Head of caudate nucleus (tissue), 42 donors: Measurements from ENCODE around the gene HNRNPLL.
"Not testable (repeated sequence)": the region's sequence is repeated elsewhere in the genome, so short reads cannot be mapped to it uniquely, and the experiment has no call there.

Experiments
- DNase-seq, 42 donors: peaks; one replicate each; pipeline versions ENCODE4 v3.0.0 to v3.0.0-alpha.2; 2020 to 2021; ENCODE audit warnings: mixed read lengths in 7 of 42
- intact Hi-C: fragments of 100-400 bp; cut with DNase I; formaldehyde crosslinking; loops from one replicate; pipeline ENCODE4 v1.15.0; 2022

Gene HNRNPLL

DNA sequence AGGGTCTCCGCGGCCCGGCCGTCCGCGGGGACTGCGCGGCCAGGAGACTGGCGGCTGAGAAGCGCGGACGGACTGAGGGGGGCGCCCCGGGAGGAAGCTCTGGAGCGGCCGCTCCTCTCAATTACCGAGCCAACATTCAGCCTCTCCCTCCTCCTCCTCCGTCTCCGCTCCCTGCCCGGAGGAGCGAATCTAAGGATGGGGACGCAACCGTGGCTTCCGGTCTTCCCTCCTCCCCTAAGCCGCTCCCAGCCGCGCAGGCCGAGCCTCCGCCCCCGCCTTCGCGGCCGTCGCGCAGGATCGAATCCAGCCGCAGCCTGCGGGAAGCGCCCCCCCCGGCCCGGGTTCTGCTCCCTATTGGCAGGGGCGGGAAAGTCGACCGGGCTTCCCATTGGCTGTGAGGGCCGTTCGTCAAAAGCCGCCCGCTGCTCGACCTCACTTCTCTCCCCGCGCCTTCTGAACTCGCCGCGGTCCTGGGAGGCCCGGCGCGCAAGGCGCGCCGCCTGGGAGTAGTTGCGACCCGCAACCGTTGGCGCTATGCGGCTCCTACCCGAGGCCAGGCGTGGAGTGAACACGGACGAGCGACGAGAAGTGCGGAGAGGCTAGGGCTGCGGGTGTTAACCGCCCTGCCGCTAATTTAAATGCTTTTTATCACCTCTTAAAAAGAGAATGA lies at the start of gene HNRNPLL:
TSS of gene HNRNPLL (minus strand) at position 197 of the 670 bp plus-strand sequence. CDS start 302 bp downstream, outside the sequence.
- intact Hi-C loops: loop anchor here (2.0 to 10.0 kb wide), 4 partner anchors 62 to 522 kb away; partner anchors contain the start of genes ATL2, GALM, SOS1 and SRSF7

DNA sequence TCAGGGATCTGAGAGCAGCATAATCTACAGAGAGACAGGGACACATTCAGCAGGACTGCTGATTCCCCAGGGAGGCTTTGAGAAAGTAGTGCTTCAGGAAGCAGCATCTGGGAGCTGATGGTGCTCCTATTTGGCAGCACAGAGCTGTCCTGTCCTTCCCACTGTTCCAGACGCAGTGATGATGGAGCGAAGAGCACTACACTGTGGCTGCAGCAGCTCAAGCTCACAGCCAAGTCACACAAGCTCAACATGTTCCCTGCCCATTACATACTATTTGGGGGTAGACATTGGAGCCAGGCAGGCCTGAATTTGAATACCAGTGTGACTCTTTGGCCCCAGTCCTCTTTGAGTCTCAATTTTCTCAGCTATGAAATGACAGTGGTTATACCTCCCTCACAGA lies 48.0 kb upstream of the HNRNPLL start:
- intact Hi-C loops: no loop called here
- DNase-seq: no peak

More for the DNA sequence above, at the start of gene HNRNPLL:
- peak; percentile 92 to 99 (median 98) for DNase-seq

DNA sequence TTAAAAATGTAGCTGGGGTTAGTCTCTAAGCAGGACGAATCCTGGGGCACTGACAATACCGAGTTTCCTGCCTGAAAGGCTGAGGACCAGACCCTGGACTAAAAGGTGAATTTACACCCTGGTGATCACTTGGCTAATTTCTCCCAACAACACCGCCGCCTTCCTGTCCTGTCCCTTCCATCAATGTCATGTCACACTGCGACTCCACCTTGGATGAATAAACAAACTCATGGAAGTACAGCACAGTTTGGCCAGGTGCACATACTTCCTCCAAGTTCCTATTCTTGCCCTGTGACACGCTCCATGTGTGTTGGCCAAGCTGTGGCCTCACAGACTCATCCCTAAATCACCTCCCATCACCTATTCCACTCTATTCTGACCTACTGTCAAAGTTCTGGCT lies 47.3 kb upstream of the HNRNPLL start:
- intact Hi-C loops: no loop called here
- no peak for DNase-seq

DNA sequence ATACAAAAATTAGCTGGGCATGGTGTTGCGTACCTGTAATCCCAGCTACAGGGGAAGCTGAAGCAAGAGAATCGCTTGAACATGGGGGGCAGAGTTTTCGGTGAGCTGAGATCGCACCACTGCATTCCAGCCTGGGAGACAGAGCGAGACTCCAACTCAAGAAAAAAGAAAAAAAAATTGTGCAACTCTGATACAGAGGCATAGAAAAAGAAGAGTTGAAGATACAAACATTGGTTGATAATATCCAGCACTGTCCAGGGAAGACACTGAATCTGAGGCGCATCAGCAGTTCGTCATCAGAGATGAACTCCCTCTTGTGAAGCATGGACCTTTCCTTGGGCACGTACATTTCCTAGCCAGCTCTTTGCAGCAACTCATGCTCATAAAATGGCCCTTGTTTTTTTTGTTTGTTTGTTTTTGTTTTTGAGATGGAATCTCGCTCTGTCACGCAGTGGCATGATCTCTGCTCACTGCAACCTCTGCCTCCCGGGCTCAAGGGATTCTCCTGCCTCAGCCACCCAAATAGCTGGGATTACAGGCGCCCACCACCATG lies 46.5 kb upstream of the HNRNPLL start:
- no peak for DNase-seq
- intact Hi-C loops: no loop called here

DNA sequence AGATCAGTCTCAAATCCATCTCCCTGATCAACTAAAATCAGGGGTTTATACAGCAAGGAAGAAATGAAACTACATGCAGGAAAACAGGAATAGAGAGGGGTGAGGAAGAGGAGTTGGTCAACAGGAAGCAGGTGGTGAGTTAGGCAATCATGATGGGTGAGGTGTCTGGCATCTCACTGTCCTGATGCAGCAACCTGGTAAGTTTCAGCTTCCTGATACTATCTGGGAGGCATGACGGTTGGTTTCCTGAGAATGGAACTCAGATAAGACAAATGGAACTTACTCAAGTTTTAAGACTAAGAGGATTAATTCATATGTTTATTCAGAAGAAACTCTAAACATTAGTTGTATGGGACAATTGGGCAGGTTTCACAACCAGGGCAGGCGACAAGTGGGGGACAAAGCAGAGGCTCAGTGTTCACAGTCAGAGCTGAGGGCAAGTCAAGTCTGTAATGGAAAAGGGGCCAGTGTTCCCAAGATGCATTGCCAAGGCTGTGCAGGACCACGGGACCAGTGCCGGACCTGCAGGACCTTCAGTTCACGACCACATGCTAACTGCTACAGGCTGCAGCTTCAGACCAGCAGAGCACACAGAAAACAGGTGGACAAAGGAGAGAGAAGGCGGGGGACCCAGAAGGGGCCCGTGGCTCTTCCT lies 45.5 kb upstream of the HNRNPLL start:
- no peak for DNase-seq
- intact Hi-C loops: no loop called here

DNA sequence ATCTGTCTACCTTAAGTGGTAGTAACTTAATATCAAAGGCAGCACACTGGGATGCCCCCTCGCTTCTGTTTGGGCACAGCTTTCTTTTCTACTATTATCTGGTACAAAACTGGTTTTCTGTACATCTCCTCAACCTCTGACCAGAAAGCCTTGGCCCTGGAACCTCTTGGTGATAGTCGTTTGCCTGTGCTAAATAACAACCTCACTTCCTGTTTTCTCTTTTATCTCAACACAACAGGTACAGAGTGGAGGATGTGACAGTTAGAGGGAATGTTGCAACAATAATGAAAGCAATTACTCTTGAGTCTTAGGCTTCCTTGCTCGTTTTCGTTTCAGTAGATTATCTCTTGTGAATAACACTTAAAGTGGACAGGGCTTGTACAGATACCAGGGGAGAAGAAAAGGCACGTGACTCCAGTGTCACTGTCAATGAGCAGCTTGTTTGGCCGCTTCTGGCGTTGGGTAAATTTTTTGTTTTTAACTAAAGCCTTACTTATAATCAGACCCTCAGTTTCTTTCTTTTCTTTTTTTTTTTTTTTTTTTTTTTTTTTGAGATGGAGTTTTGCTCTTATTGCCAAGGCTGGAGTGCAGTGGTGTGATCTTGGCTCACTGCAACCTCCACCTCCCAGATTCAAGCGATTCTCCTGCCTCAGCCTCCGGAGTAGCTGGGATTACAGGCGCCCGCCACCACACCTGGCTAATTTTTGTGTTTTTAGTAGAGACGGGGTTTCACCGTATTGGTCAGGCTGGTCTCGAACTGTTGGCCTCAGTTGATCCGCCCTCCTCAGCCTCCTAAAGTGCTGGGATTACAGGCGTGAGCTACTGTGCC lies 41.2 kb upstream of the HNRNPLL start:
- DNase-seq, intact Hi-C loops: not testable (repeated sequence)

DNA sequence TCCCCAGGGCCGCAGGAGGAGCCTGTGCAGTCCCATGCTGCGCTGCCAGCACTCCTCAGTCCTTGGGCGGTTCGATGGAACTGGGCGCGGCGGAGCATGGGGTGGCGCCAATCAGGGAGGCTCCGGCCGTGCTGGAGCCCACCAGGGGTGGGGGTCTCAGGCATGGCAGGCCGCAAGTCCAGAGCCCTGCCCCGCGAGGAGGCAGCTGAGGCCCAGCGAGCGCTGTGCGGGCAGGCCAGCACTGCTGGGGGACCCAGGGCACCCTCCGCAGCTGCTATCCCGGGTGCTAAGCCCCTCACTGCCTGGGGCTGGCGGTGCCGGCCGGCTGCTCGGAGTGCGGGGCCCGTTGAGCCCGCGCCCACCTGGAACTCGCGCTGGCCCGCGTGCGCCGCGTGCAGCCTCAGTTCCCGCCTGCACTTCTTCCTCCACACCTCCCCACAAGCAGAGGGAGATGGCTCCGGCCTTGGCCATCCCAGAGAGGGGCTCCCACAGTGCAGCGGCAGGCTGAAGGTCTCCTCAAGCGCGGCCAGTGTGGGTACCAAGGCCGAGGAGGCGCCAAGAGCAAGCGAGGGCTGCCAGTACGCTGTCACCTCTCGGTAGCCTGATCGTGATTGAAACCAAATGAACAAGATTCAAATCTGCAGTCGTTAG lies 40.4 kb upstream of the HNRNPLL start:
- DNase-seq: no peak
- intact Hi-C loops: no loop called here

DNA sequence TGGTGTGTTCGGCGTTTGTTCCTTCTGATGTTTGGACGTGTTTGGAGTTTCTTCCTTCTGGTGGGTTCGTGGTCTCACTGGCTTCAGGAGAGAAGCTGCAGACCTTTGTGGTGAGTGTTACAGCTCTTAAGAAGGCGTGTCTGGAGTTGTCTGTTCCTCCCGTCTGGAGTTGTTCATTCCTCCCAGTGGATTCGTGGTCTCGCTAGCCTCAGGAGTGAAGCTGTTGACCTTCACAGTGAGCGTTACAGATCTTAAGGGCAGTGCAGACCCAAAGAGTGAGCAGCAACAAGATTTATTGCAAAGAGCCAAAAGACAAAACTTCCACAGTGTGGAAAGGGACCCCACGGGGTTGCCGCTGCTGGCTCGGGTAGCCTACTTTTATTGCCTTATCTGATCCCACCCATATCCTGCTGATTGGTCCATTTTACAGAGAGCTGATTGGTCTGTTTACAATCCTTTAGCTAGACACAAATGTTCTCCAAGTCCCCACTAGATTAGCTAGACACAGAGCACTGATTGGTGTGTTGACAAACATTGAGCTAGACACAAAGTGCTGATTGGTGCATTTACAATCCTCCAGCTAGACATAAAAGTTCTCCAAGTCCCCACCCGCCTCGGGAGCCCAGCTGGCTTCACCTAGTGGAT lies 39.8 kb upstream of the HNRNPLL start:
- DNase-seq, intact Hi-C loops: not testable (repeated sequence)

DNA sequence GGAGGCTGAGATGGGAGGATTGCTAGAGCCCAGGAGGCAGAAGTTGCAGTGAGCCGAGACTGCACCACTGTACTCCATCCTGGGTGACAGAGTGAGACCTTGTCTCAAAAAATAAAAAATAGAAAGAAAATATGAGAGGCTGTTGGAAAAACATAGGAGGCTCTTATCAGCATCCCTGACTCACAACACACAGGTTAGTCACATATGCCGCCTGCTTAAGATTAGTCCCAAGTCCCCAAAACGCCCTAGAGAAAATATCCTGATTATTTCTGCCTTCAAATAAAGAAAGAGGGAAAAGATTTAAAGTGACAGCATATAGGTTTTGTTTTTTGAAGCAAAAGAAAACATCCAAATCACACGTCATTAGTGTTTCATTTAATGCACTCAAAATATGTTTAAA lies 33.3 kb upstream of the HNRNPLL start:
- intact Hi-C loops: no loop called here
- DNase-seq: peak in 1 of 42 donors; percentile 7

DNA sequence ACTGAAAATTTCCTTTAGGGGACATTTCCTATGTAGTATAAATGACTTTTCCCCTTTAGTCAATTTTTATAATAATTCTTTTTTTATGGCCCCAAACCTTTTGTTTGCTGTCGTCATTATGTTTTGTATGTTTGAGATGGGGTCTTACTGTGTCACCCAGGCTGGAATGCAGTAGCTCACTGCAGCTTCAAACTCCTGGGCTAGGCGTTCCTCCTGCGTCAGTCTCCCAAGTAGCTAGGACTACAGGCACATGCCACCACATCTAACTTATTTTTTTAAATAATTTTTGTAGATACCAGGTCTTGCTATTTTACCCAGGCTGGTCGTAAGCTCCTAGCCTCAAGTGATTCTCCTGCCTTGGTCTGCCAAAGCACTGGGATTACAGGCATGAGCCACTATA lies 32.4 kb upstream of the HNRNPLL start:
- intact Hi-C loops: no loop called here
- peak in 1 of 42 donors; percentile 21 for DNase-seq

DNA sequence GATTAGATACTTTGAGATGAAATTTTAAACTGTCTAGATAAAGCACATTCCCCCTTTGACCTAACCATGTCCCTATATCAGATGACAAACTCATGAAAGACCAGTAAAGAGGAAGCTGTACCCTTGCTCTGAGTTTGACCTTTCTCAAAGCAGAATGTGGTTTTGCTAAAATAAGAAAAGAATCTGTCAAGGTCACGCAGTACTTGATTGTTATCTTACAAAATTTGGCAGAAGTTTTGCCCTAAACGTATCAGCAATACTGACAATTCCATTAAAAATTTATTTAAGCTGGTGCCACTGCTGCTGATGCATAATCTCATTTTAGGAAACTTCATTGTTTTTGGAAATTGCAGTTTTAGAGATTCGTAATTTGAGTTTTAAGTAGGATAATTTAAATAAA lies 32.0 kb upstream of the HNRNPLL start:
- intact Hi-C loops: no loop called here

DNA sequence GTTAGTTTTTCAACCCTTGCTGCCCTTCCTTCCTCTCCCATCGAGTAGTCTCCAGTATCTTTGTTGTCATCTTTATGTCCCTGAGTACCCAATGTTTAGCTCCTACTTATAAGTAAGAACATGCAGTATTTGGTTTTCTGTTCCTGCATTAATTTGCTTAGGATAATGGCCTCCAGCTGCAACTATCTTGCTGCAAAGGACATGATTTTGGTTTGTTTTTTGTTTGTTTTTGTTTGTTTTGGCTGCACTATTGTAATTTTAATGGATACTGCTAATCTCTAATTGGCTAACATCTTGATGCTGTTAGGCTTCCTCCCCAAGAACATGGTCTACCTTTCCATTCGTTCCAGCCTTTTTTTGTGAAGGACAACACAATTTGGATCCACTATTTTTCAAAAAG lies 31.2 kb upstream of the HNRNPLL start:
- no peak for DNase-seq
- intact Hi-C loops: no loop called here

More for the DNA sequence above, 32.0 kb upstream of the HNRNPLL start:
- DNase-seq: peak in 1 of 42 donors; percentile 5

DNA sequence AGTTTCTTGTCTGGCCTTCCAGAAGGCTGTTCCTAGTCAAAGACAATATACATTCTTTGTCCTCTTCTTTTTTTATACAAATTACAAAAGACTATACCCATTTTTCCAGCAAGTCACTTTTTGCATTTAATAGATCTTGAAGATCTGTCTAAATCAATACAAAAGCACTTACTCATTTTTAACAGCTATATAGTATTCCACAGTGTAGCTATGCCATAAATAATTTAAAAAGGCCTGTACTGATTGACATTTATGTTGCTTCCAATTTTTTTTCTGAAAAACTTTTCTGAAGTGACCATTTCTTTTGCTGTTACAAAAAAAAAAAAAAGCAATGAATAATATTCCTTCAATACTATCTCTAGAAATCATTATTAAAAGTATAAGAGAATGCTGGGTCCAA lies 30.3 kb upstream of the HNRNPLL start:
- intact Hi-C loops: no loop called here
- no peak for DNase-seq

DNA sequence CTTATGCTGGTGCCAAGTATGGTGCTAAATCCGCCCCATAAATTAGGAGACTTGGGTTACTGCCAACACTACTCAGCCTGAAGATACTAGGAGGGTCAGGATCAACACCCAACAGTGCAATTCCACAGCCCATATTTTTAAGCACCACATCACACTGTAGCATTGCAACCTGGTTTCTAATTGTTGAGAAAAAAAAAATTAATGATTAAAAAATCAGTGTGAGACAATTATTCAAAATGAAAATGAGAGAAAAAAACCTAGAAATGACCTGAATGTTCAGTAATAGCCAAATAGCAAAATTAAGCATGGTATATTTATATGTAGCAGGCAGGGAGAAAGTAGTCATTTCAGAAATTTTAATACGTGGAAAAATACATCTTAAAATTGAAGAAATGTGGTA lies 29.2 kb upstream of the HNRNPLL start:
- intact Hi-C loops: no loop called here
- peak in 1 of 42 donors; percentile 7 for DNase-seq

DNA sequence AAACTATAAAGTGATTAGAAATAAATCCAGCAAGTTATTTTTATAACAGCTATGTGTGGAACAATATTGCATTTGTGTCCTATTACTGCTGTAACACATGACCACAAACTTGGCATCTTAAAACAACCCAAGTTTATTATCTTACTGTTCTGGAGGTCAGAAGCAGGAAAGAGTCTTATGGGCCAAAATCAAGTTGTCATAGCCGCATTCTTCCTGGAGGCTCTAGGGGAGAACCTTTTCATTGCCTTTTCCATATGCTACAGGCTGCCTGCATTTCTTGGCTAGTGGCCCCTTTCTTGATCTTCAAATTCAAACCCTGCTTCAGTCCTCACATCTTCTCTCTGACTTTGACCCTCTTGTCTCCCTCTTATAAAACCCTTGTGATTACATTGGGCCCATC lies 27.0 kb upstream of the HNRNPLL start:
- intact Hi-C loops: no loop called here

DNA sequence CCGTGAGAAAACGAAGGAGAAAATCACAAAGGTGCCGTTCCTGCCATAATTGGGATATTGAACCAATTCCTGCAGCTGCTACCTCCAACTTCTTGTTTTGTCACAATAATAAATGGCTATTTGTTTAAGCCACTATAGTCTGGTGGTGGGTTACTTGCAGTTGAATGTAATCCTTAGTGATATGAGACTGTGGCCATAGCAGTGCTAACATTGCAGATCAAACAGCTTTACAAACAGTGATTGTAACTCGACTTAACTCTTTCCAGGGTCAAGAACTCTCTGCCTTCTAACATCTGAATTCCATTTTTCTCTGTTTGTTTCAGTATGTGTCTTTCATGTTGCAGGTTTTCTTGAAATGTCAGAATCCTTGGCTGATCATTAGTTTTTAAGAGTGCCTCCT lies 24.7 kb upstream of the HNRNPLL start:
- DNase-seq: no peak
- intact Hi-C loops: no loop called here

More for the DNA sequence above, 27.0 kb upstream of the HNRNPLL start:
- DNase-seq: no peak

DNA sequence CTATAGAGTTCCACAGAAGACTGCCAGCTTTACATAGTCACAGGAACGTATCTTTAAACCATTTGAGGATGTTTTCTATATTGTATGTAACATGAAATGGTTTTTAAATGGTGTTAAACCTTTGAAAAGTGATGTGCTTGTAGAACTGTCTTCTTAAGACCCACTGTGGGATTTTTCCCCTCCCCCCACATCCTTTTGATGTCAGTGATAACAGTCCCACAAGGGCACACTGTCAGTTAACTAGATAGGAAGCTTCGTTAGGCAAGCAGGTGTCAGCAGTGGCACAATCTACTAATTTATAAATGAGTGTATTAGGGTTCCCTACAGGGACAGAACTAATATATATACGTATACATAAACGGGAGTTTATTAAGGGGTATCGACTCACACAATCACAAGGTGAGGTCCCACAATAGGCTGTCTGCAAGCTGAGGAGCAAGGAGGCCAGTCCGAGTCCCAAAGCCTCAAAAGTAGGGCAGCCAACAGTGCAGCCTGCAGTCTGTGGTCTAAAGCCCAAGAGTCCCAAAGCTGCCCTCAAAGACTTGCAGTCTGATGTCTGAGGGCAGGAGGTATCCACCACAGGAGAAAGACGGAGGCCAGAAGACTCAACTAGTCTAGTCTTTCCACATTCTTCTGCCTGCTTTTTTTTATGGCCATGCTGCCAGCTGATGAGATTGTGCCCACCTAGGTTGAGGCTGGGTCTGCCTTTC lies 23.8 kb upstream of the HNRNPLL start:
- intact Hi-C loops: no loop called here
- DNase-seq: peak in 1 of 42 donors; percentile 2

DNA sequence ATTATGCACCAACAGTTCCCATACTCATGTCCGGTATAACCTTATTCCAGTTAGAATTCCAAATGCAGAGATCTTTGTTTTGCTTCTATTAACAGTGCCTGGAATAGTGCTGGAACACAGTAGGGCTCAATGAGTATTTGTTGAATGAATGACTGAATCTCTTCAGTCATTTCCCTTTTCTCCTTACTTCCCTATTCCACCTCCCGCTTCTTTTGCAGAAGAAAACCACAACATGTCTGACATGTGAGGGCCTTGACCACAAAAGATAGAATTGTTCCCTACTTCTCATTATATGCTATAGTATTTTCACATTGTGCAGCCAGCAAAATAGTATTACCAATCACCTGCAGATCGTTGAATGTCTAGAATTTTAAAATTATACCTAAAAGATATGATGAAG lies 19.5 kb upstream of the HNRNPLL start:
- intact Hi-C loops: no loop called here
- no peak for DNase-seq
